Ovary (tissue), 9 donors: ENCODE results near the gene WNT2. TPM values are rescaled to one million over a fixed set of nuclear protein-coding genes. Genes with fewer than 3 reads are reported as not detected.

Source experiments
- DNase-seq, 5 donors: peaks; one replicate each; pipeline ENCODE4 v3.0.0-alpha.2; 2019 to 2020
- H3K27ac ChIP-seq, 2 donors: fragments of 200-600 bp; one replicate each; pipeline versions ENCODE4 v1.5.1 to v1.8.0; 2019 to 2022
- H3K27me3 ChIP-seq: fragments of 200-600 bp; one replicate; pipeline ENCODE4 v1.8.0; 2022
- H3K36me3 ChIP-seq: fragments of 200-600 bp; sonication (generic); one replicate; pipeline ENCODE4 v1.5.1; 2019
- H3K4me1 ChIP-seq: one replicate; pipeline ENCODE4 v1.8.1; 2013; ENCODE audit warnings: mild to moderate bottlenecking, moderate library complexity; ENCODE audit not compliant: insufficient read depth
- H3K4me3 ChIP-seq: fragments of 200-600 bp; sonication (generic); one replicate; pipeline ENCODE4 v1.5.1; 2017
- H3K9me3 ChIP-seq, 2 donors: fragments of 200-600 bp in 1 of 2; sonication (generic) in 1 of 2; one replicate each; pipeline versions ENCODE4 v1.5.1 to v1.8.1; 2013 to 2019; ENCODE audit warnings: mild to moderate bottlenecking in 1 of 2, moderate library complexity in 1 of 2
- CTCF ChIP-seq, 3 donors: fragments of 450-650 bp in 2 of 3; fragments of 200-600 bp in 1 of 3; IDR thresholded peaks; one replicate each; pipeline versions ENCODE4 v1.5.1 to v1.8.0; 2016 to 2022; ENCODE audit warnings: antibody characterized with exemption in 3 of 3, mild to moderate bottlenecking in 1 of 3
- EP300 ChIP-seq: sonication (generic); formaldehyde crosslinking; IDR thresholded peaks from one replicate; pipeline ENCODE4 v1.6.1; 2017; ENCODE audit warnings: antibody characterized with exemption
- POLR2A ChIP-seq: fragments of 450-650 bp; IDR thresholded peaks from one replicate; pipeline ENCODE4 v1.6.1; 2017; ENCODE audit warnings: antibody characterized with exemption, mild to moderate bottlenecking, moderate library complexity
- WGBS, 3 donors: extraction: QIAGEN DNeasy Blood & Tissue Kit in 1 of 3; methylation state at CpG; one replicate each; pipeline versions ENCODE4 v1.1.5 to v1.1.7; 2013 to 2017; 5-methylcytosine and 5-hydroxymethylcytosine counted together
- intact Hi-C, 4 donors: fragments of 100-400 bp; cut with DNase I; formaldehyde crosslinking; loops; one replicate each; pipeline versions ENCODE4 v1.11.0 to v1.15.1; 2022 to 2023
- polyA plus RNA-seq, 2 donors: library from polyadenylated mRNA; stranded (reverse); fragments of 200-250 nt in 1 of 2; fragments of 350-450 nt in 1 of 2; fragmentation: Illumina TruSeq in 1 of 2; extraction: RNeasy Lipid Tissue Mini Kit (QIAGEN cat#74804) in 1 of 2; gene quantifications; one replicate each; pipeline ENCODE4 v1.2.3, GENCODE V29; 2013 to 2014
- total RNA-seq, 7 donors: library from RNA; depleted of rRNA in 2 of 7; stranded (reverse); fragments of >200 nt in 2 of 7; fragmentation: NEBNext Ultra II Directional in 3 of 7; extraction: Animal tissue kit (Norgen Biotek cat#: 25700) in 3 of 7; gene quantifications; one replicate each; pipeline versions ENCODE4 v1.1.0 to v1.2.4, GENCODE V29; 2016 to 2023
- donor health status: DM: no; HTN: no; CAD: no; lungs with moderate emphysema.
- donor health status: DM: no; HTN: no; CAD: no.
- donor health status: Bipolar disorder and iron deficiency.
- donor health status: DM: yes; HTN: yes; CAD: no.
- donor health status: DM: no; HTN: no; CAD: no.
- donor health status: DM: yes; HTN: yes; CAD: no.

The WNT2 gene
- total and polyA plus RNA-seq, 9 donors, result 0.17 to 2.1 (median 0.45) TPM; not detected in 2

GRCh38 chr7:117350027-117350426 is 27.2 kb upstream of the WNT2 start:
- DNase-seq, result no peak
- Histone ChIP-seq H3K27ac (no peak overlapping the region), H3K36me3 (no peaks in the 10 kb centered on the region), H3K9me3 (no peaks in the 10 kb centered on the region), H3K4me3 (no peak overlapping the region), H3K27me3 (no peaks in the 10 kb centered on the region), H3K4me1 (no peaks in the 10 kb centered on the region)
- TF ChIP-seq POLR2A (no peak), CTCF (IDR thresholded peaks at IDR 0.05) (no peak), EP300 (no peak)
- intact Hi-C loops, result no loop called here
- WGBS, 3 donors, result 73 to 93% (median 90%) methylated on average over 1 of the region's 1 CpG

DNA sequence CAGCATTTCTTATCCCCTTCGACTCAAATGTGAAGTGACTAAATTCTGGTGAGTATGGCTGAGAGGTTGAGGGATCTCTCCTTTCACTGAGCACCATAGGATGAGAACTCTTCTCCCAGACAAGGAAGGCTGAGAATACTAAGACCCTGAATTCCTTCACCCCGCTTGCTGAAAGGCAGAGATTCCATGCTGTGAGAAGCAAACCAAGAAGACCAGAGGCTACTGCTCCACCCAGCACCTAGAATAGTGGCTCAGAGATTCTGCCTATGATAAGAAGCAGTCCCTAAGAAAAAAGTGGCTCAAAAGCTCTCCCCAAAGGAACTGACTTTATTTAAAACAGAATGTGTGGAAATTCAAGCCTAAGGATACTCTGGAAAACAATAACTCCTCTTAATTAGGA is 26.7 kb upstream of the WNT2 start:
- intact Hi-C loops, result no loop called here
- Histone ChIP-seq H3K36me3 (no peaks in the 10 kb centered on the region), H3K27me3 (no peaks in the 10 kb centered on the region), H3K27ac (no peak overlapping the region), H3K4me1 (no peaks in the 10 kb centered on the region), H3K4me3 (no peak overlapping the region), H3K9me3 (no peaks in the 10 kb centered on the region)
- WGBS, 3 donors, result 63 to 92% (median 76%) methylated on average over 2 of the region's 2 CpGs
- TF ChIP-seq CTCF (IDR thresholded peaks at IDR 0.05), result no peak
- no peak for DNase-seq

DNA sequence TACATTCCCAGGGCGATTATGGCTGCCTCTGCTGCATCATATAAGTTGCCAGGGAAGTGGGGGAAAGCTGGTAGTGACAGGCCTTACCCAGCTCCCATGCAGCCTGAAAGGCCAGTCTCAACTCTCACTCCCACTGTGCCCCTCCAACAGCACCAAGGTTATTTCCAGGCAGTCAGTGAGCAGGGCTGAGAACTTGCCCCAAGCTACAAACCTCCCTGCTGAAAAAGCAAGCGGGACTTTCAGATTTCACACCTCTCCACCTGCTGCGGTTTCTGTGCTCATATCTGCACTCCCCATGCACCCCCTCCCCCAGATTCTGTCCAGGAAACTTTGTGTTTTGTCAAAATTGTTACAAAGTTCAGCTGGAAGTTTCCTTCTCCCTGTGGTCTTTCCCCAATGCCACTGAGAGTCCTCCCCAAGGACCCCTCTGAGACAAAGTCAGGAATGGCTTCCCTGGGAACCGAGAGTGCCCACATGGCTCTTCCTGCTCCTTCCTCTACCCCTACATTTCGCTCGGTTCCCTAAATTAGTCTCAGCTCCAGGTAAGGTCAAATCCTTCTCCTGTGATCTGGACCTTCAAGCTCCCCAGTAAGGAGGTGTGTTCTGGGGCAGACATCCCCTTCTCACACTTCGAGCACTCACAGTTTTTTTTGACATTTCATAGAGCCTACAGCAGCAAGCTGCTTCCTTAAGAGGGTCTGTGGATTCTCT is 25.3 kb upstream of the WNT2 start:
- Histone ChIP-seq H3K4me3 (no peak overlapping the region), H3K4me1 (no peaks in the 10 kb centered on the region), H3K27ac (no peak overlapping the region), H3K9me3 (no peaks in the 10 kb centered on the region), H3K36me3 (no peaks in the 10 kb centered on the region), H3K27me3 (no peaks in the 10 kb centered on the region)
- DNase-seq, result no peak
- TF ChIP-seq POLR2A (no peak), EP300 (no peak), CTCF (IDR thresholded peaks at IDR 0.05) (no peak)
- intact Hi-C loops, result no loop called here
- WGBS, 3 donors, result 68 to 80% (median 70%) methylated on average over 7 of the region's 7 CpGs

DNA sequence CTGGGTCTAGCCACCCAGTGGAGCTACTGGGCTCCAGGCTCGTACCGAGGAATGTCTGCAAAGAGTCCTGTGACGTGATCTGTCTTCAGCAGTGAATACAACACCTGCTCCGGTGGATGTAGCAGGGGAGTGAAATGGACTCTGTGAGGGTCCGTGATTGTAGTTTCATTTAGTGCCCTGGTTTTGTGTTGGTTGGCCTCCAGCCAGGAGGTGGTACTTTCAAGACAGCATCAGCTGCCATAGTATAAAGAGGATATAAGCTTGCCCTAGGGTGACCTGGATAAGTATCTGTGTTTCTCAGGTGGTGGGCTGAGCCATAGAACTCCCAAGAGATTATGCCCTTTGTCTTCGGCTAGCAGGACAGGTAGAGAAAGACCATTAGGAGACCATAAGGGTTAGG is 24.6 kb upstream of the WNT2 start:
- intact Hi-C loops, result no loop called here
- Histone ChIP-seq H3K9me3 (no peaks in the 10 kb centered on the region), H3K27ac (no peak overlapping the region), H3K4me1 (no peaks in the 10 kb centered on the region), H3K27me3 (no peaks in the 10 kb centered on the region), H3K4me3 (no peak overlapping the region), H3K36me3 (no peaks in the 10 kb centered on the region)
- no peak for TF ChIP-seq POLR2A
- TF ChIP-seq CTCF (IDR thresholded peaks at IDR 0.05), result no peak
- TF ChIP-seq EP300, result no peak
- 74 to 83% (median 75%) methylated on average over 6 of the region's 6 CpGs for WGBS, 3 donors
- no peak for DNase-seq
